ENCODE data around the gene IL23R.

GRCh38 chr1:67135354-67135753 is 30.9 kb upstream of the IL23R start:
- TF ChIP-seq FOS (IDR thresholded peaks at IDR 0.05; ENCODE audit: borderline replicate concordance, insufficient read depth, low read length), result no peak
- no peak for TF ChIP-seq CTCF (IDR thresholded peaks at IDR 0.05; ENCODE audit: extremely low read depth in 1 of 2, insufficient read depth in 1 of 2, low read depth in 1 of 2, low read length in 2 of 2)
- TF ChIP-seq POLR2AphosphoS5 (IDR thresholded peaks at IDR 0.05; ENCODE audit: insufficient read depth, low read depth, low read length), result no peak
